Lower lobe of right lung (tissue), 2 donors: ENCODE results near the gene IQCK. TPM values are rescaled to one million over a fixed set of nuclear protein-coding genes. Genes with fewer than 3 reads are reported as not detected.

Experiments used
- ATAC-seq, 2 donors: fragments of 200-7000 bp; cut with Tn5 transposase; one replicate each; pipeline ENCODE4 v1.9.1; 2020 to 2022; ENCODE audit warnings: mild to moderate bottlenecking in 2 of 2, moderate library complexity in 2 of 2
- DNase-seq: peaks from one replicate; pipeline ENCODE4 v3.0.0-alpha.2; 2020
- H3K27ac ChIP-seq: fragments of 200-600 bp; one replicate; pipeline ENCODE4 v1.8.0; 2022
- H3K27me3 ChIP-seq: fragments of 200-600 bp; one replicate; pipeline ENCODE4 v1.8.0; 2022; ENCODE audit warnings: low read depth
- H3K36me3 ChIP-seq: fragments of 200-600 bp; one replicate; pipeline ENCODE4 v1.8.0; 2022; ENCODE audit warnings: mild to moderate bottlenecking
- H3K4me1 ChIP-seq: fragments of 200-600 bp; one replicate; pipeline ENCODE4 v1.8.0; 2022
- H3K4me3 ChIP-seq: fragments of 200-600 bp; one replicate; pipeline ENCODE4 v1.8.0; 2022; ENCODE audit warnings: mild to moderate bottlenecking
- H3K9me3 ChIP-seq: fragments of 200-600 bp; one replicate; pipeline ENCODE4 v1.8.0; 2022
- intact Hi-C: fragments of 100-400 bp; cut with DNase I; formaldehyde crosslinking; loops from one replicate; pipeline ENCODE4 v1.11.0; 2022
- total RNA-seq: library from RNA; stranded (reverse); fragmentation: NEBNext Ultra II Directional; extraction: Animal tissue kit (Norgen Biotek cat#: 25700); gene quantifications from one replicate; pipeline ENCODE4 v1.2.1, GENCODE V29; 2021
- TF ChIP-seq, protein P1 (sequence below): fragments of 200-600 bp; IDR thresholded peaks from one replicate; pipeline ENCODE4 v1.8.0; 2022; ENCODE audit warnings: antibody characterized with exemption, mild to moderate bottlenecking
- donor health status: DM: no; HTN: yes; CAD: no; lungs with severe emphysema.

Gene IQCK
- total RNA-seq, 1 donor from 2014 or later: 14.1 TPM

- no peak for DNase-seq
- Histone ChIP-seq H3K4me1 (no peaks in the 10 kb centered on the region), H3K4me3 (no peak overlapping the region), H3K27me3 (no peaks in the 10 kb centered on the region), H3K36me3 (no peaks in the 10 kb centered on the region), H3K27ac (no peak overlapping the region), H3K9me3 (no peaks in the 10 kb centered on the region)
- intact Hi-C loops: no loop called here
- no peak for ATAC-seq
- TF ChIP-seq, protein P1, sequence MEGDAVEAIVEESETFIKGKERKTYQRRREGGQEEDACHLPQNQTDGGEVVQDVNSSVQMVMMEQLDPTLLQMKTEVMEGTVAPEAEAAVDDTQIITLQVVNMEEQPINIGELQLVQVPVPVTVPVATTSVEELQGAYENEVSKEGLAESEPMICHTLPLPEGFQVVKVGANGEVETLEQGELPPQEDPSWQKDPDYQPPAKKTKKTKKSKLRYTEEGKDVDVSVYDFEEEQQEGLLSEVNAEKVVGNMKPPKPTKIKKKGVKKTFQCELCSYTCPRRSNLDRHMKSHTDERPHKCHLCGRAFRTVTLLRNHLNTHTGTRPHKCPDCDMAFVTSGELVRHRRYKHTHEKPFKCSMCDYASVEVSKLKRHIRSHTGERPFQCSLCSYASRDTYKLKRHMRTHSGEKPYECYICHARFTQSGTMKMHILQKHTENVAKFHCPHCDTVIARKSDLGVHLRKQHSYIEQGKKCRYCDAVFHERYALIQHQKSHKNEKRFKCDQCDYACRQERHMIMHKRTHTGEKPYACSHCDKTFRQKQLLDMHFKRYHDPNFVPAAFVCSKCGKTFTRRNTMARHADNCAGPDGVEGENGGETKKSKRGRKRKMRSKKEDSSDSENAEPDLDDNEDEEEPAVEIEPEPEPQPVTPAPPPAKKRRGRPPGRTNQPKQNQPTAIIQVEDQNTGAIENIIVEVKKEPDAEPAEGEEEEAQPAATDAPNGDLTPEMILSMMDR: no peak
These were observed 130.7 kb downstream of the IQCK start for GRCh38 chr16:19848756-19849155.

DNA sequence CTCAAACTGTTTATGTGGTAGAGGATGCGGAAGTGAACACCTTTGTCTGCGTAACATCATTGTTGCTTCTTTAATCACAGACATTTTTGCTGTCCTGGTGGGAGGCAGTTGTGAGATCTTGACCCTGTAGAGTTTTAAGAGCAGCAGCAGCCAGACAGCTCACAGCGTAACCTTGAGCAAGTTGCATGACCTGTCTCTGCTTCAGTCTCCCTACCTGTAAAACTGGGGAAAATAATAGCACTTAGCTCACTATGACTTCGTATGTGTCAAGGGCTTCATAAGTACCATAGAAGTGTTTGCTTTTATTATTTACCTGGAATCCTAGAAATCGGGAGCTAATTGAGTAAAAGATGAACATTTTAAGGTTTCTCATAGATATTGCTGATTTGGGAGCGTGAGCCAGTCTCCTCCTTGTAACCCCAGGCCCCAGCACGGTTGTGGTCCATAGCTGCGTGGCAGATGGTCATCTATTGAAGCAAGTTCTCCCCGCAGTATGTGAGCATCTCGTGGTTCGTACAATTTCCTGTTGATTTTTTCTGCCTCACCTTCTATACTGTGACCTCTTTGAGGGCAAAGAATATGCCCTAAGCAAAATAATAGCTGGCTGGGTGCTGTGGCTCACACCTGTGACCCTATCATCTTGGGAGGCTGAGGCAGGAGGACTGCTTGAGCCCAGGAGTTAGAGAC lies 132.2 kb downstream of the IQCK start:
- H3K27ac ChIP-seq: no peak overlapping the region
- ATAC-seq: peak; percentile 60 to 78
- no peak overlapping the region for H3K4me3 ChIP-seq
- H3K36me3 ChIP-seq: no peaks in the 10 kb centered on the region
- intact Hi-C loops: no loop called here
- DNase-seq: no peak
- H3K9me3 ChIP-seq: no peaks in the 10 kb centered on the region
- H3K4me1 ChIP-seq: no peaks in the 10 kb centered on the region
- H3K27me3 ChIP-seq: no peaks in the 10 kb centered on the region
- TF ChIP-seq, protein P1: no peak

DNA sequence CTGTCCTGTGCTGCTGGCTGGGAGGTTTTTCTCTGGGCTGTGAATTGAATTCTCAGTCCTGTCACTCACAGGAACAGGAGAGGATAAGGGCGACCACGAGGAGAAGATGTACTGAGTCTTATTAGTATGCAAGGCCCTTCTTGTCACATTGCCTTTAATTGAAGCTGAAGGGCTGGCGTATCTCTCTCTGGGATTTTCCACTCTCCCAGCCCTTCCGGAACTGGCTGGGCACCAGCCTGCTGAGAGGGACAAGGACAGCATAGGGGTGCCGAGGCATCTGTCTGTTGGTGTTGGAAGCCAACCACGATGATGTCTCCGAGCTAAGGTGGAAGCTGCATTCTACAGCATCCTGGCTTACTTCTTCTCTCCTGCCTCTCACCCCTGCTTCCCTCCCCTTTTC lies 133.4 kb downstream of the IQCK start:
- no peaks in the 10 kb centered on the region for H3K36me3 ChIP-seq
- H3K27ac ChIP-seq: no peak overlapping the region
- no peaks in the 10 kb centered on the region for H3K4me1 ChIP-seq
- DNase-seq: no peak
- no peaks in the 10 kb centered on the region for H3K27me3 ChIP-seq
- TF ChIP-seq, protein P1: no peak
- no peaks in the 10 kb centered on the region for H3K9me3 ChIP-seq
- ATAC-seq: no peak
- H3K4me3 ChIP-seq: no peak overlapping the region
- intact Hi-C loops: no loop called here

DNA sequence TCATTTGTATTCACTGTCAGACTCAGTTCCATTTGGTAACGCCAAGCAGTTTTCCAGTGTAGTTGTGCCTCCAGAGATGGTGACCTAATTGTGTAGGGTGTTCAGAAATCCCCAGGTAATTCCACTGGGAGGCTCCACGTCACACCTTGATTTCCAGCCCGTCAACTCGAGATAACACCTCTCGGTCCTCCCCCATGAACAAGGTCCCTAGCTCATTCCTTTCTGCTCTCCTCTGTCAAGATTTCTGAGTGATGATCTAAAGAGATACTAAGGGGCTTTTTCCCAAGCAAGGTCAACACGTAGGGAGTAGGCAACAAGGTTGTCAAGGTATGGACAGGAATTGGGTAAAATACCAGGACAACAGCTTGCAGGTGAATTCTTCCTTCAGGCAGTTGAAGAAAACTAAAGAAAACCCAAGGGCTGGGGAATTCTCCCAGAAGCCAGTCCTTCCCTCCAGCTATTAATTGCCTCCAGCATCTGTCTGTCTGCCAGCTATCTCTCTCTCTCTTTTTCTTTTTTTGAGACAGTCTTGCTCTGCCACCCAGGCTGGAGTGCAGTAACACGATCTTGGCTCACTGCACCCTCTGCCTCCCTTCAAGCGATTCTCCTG lies 135.2 kb downstream of the IQCK start:
- DNase-seq: no peak

GRCh38 chr16:19853742-19854542 lies 135.9 kb downstream of the IQCK start:
- H3K9me3 ChIP-seq: no peaks in the 10 kb centered on the region
- H3K27me3 ChIP-seq: no peaks in the 10 kb centered on the region
- TF ChIP-seq, protein P1: no peak
- H3K4me1 ChIP-seq: no peaks in the 10 kb centered on the region
- no peak overlapping the region for H3K27ac ChIP-seq
- ATAC-seq (no peak), DNase-seq (no peak)
- intact Hi-C loops: no loop called here
- H3K4me3 ChIP-seq: no peak overlapping the region
- no peaks in the 10 kb centered on the region for H3K36me3 ChIP-seq

More for the DNA sequence above, 135.2 kb downstream of the IQCK start:
- intact Hi-C loops: no loop called here
- Histone ChIP-seq H3K4me1 (no peaks in the 10 kb centered on the region), H3K27ac (no peak overlapping the region), H3K27me3 (no peaks in the 10 kb centered on the region), H3K36me3 (no peaks in the 10 kb centered on the region), H3K4me3 (no peak overlapping the region), H3K9me3 (no peaks in the 10 kb centered on the region)
- TF ChIP-seq, protein P1: no peak
- ATAC-seq: no peak
